ENCODE results near the gene NDUFS6.
"Not testable (repeated sequence)": the region's sequence is repeated elsewhere in the genome, so short reads cannot be mapped to it uniquely, and the experiment has no call there.

NDUFS6 gene

DNA sequence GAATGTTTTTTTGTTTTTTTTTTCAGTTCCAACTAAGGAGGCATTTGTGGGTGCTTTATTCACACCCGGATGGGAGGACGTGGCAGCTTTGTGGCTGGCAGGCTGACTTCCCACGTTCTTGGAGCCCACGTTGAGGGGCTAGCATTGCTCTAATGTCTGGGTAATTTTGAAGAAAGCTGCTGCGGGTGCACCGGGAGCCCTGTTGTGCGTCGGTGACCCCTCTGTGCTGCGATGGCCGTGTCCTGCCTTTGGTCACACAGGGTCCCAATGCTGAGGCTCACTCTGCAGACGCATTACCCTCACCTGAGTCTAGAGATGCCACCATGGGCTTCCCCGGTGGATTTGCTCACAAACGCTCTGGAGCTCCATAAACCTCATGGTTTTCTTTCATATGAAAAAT, 34.2 kb downstream of the NDUFS6 start:
- no peak for DNase-seq

DNA sequence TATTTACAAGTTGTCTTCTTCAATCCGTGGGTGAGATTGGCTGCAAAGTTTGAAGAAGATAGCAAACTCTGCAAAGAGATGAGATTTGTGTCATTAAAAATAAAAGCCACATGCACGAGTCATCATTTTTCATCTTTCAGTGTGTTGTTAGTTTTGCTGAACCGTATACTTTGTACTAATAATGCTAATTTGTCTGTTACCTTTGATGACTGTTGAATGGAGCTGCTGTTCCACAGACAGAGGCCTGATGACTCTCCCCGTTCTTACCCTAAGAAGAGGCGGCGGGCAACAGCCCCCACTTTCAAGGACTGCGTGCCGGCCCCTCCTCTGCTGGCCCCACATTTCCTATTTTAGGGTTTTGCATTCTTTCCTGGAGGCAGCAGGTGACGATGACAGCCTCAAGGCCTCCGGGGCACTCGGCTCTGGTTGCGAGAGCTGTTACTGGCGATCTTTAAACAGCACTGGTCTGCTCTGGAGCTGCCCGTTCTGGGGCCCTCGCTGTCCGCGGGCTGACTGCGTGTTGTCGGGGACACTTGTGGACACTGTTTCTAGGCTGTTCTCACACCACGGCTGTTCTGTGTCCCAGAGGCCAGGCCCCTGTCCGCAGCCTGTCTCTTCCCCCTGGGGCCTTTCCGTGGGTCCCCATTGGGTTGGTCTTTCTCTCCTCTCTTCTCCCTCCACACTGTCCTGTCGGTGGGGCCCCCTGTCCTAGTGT, 35.1 kb downstream of the NDUFS6 start:
- no peak for DNase-seq

DNA sequence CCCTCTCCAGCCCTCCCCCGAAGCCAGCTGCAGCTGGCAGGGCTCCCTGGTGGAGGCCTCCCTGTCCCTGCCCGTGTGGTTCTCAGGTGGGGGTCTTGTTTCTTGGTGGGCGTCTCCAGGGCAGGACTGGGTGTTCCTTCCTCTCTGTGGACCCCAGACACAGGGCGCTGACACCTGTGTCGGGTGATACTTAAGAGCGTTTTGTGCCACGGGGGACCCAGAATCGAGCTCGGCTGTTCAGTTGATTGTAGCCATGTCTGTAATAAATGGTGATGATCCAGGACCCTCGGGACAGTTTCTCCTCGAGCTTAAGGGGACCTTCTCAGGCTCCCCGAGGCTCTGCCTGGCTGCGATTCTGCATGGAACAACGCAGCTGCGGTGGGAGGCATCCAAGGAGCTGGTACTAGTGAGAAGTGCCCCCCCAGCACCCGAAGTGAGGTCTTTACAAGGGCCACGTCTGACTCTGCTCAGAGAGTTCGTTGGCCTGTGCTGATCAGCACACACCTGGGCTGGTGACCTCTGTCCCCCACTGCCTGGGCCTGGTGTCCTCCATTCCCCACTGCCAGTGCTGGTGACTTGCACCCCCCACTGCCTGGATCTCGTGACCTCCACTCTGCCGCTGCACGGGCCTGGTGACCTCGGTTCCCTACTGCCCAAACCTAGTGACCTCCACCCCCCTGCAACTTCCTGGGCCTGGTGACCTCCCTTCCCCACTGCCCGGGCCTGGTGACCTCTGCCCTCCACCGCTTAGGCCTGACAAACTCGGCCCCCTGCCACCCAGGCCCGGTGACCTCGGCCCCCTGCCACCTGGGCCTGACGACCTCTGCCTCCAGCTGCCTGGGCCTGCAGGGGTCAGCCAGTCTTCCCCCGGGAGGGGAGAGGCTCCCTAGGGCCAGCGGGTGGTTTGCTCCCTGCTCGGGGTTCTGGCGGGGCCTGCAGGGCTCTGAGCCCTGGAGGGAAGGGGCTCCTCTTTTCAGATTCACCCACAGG, 36.0 kb downstream of the NDUFS6 start:
- no peak for DNase-seq

DNA sequence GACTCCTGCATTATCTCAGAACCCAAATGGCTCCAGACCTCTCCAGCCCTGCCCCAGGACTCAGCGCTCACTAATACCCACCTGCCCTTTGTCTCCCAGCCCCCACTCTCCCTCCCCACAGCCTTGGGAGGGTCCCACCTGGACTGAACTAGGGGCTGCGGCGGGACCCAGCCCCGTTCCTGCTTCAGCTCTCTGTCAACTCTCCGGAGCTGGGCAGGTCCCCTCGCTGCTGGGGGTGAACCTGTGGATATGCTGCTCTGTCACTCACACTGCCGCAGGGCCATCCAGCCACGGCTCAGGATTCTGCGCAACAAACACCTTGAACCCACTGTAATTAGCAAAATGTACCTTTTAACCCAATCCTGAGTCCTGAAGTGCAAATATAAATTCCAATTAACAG, 36.8 kb downstream of the NDUFS6 start:
- DNase-seq = no peak

DNA sequence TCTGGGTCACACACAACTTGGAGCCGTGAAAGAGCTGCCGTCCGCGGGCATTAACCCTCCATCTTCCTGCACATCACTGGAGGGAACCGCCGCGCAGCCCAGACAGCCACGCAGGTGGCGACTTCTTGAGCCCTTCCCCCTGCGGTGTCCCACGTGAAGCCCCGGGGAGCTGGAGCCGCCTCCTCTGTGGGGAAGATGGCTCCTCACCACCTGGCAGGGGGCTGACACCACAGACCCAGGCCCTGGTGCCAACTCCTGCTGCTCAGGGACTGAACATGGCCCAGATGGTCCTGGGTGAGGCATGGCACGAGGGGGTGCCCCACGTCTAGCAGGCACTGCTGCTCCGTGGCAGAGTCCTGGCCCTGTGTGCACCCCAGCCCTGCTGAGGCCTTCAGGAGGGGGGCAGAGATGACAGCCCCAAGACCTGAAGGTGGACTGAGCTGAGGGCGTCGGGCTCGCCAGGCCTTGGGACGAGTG, 38.9 kb downstream of the NDUFS6 start:
- no peak for DNase-seq

DNA sequence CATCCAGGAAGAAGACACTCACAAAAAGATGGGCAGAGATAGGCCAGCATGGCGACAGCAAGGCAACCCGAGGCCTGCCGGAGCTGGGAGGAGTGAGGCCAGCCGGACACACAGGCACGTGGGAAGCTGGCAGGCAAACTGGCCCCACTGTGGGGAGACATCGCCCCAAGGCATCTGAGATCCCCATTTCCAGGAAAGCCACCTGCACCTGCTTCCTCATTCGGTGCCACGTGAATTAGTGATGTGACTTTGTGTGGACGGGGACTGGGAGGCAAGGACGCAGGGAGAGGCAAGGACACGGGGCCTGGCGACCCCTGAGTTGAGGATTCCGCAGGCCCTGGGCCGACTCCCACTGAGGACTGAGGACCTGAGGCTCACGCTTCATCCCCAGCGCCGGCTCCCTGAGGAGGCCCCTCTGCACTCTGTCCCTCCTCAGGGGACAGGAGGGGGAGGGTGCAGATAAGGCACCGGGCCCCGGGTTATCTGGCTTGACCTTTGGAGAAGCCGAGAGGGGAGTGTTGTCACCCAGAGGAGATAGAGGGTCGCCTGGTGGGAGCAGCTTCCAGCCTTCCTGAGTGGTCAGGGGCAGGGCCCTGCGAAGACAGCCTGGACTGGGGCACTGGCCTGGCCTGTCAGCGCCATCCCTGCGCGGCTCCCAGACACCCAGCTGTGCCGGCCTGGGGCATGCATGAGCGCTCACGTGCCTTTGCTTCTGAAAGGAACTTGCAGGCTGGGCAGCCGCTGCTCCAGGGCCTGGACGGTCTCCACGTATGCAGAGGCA, 39.7 kb downstream of the NDUFS6 start:
- DNase-seq = no peak

DNA sequence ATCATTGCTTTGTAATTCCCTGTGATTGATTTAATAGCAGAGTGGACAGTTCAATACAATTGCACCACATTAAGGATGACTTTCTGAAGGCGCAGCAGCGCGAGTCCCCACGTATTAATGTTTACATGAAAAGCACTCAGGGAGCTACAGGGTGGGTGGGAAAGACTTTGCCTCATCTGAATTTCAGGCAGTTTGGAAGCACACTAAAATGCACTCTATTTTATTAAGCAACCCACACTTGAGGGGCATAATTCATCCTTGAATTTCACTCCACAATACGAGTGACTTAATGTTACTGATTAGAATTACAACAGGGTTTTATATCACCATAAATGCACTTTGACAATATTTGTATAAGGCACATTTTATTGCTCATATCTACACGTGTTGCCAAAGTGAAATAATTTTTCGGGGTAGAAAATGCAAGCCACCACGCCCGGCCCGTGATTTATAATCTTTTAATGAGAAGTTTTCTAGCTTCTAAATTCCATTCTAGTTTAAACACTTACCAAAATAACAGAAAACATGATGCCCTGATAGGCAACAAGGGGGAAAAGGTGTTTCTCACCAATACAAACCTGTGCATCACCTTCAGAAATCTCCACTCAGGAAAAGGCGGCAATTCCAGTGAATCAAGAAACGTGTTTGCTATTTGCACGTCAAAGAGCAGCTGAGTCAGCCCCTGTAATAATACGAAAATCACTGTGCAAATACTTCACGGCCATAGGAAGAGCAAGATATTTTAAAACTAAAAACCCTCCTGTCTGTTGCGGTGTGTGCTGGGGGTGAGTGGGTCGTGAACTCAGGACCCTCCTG, 41.0 kb downstream of the NDUFS6 start:
- DNase-seq = peak; percentile 23

DNA sequence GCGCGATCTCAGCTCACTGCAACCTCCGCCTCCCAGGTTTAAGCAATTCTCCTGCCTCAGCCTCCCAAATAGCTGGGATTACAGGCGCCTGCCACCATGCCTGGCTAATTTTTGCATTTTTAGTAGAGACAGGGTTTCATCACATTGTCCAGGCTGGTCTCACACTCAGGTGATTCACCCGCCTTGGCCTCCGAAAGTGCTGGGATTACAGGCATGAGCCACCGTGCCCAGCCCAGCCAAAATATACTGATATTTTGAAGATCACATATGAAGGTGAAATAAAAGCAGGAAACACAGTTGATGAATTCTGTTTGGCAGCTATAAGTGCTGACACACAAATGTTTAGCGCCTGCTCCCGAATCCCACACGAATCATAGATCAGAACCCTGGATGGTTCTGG, 42.6 kb downstream of the NDUFS6 start:
- not testable (repeated sequence) for DNase-seq

DNA sequence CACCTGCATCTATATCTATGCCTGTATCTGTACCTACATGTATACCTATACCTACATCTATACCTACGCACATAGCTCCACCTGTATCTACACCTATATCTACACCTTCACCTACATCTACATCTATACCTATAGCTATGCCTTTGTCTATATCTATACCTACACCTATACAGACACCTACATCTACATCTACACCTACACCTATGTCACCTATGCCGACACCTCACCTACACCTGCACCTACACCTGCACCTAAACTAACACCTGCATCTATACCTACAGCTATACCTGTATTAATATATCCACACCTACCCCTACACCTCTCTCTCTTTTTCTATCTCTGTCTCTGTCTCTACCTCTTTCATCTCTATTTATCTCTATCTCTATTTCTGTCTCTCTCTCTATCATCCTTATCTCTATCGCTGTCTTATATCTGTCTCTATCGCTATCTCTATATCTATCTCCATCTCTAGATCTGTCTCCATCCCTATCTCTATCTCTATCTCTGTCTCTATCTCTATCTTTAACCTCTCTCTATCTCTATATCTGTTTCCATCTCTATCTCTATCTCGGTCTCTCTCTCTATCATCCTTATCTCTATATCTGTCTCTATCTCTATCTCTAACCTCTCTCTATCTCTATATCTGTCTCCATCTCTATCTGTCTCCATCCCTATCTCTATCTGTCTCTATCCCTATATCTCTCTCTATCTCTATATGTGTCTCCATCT, 43.7 kb downstream of the NDUFS6 start:
- no peak for DNase-seq

DNA sequence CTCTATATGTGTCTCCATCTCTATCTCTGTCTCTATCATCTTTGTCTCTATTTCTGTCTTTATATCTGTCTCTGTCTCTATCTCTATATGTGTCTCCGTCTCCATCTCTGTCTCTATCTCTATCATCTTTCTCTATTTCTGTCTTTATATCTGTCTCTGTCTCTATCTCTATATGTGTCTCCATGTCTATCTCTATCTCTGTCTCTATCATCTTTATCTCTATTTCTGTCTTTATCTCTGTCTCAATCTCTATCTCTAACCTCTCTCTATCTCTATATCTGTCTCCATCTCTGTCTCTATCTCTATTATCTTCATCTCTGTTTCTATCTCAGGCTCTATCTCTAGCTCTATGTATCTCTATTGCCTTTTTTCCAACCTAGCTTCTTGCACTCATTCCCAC, 44.5 kb downstream of the NDUFS6 start:
- no peak for DNase-seq

DNA sequence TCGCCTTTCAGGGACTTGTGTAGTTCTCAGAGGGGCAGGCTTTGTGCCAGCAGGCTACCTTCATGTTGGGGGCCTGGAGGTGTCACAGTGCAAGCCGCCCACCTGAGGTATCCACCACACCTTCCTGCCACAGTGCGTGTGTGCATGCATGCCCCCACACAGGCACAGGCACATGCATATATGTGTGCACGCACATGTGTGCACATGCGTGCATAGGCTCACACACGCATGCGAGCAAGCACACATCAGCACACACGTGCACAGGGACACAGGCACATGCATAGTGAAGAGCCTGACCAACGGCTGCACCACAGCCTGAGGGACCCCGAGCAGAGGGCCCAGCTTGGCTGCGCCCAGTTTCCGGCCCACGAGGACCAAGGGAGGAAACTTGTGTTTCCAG, 45.4 kb downstream of the NDUFS6 start:
- no peak for DNase-seq

DNA sequence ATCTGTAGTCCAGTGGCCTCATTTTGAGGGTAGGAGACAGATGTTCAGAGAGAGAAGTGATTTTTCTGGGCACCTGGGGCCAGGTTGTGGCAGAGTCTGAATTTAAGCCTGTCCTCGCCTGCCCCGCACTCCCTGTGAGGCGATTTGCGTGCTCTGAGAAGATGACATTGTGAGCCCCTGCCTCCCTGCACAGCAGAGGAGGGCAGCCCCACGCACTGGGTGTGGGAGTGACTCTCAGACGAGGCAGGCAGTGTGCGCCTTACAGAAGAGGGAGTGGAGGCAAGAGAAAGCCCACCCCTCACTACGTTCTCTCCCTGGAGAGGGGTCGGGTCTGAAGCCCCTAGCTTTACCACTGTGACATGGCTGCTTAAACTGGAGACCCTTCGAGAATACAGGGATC, 45.8 kb downstream of the NDUFS6 start:
- DNase-seq = no peak

DNA sequence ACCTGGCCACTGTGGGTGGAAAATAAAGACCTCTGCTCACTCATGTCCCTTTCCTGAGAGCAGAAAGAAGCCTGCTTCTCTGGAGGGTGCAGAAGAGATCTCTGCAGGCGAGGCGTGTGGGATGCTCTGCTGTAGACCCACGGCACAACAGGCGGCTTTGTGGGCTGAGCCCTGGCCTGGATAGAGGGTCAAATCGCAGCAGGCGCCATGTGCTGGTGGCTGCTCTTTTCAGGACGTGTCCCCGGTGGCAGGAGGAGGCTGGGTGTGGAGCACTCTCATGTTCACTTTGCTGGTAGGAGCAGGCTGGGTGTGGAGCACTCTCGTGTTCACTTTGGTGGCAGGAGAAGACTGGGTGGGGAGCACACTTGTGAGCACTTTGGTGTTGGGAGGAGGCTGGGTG, 46.4 kb downstream of the NDUFS6 start:
- DNase-seq = no peak

DNA sequence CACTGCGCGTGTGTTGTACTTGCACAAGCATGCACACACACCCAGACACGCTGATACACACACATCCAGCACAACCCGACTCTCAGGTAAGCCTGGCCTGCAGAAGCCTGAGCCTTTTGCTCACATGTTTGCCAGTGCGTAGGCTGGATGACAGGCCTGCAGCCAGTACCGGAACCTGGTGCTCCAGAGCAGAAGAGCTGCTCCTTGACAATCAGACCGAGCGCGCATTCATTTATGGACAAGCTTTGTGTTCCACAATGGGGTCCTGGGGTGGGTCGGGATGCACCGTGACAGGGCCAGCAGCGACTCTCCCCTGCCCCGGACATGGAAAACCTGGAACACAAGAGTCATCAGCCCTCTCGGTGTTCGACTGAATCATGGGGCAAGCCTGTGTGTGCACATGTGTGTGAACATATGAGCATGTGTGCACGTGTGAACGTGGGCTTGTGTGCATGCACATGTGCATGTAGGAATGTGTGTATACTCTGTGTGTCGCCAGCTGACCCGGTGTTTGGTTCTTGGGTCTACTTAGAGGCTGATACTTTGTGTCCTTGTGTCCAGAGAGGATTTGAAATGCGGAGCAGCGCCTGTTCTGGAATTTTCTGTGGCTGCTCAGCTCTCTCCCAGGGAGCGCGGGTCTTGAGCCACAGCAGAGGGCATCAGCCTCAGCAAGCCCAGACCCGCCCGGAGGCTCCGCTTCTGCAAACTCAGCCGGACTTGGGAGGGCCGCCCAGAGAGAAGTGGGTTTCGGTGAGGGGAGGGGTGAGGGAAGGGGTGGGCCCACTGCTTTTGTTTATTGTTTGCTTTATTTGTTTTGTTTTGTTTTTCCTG, 49.3 kb downstream of the NDUFS6 start:
- no peak for DNase-seq

DNA sequence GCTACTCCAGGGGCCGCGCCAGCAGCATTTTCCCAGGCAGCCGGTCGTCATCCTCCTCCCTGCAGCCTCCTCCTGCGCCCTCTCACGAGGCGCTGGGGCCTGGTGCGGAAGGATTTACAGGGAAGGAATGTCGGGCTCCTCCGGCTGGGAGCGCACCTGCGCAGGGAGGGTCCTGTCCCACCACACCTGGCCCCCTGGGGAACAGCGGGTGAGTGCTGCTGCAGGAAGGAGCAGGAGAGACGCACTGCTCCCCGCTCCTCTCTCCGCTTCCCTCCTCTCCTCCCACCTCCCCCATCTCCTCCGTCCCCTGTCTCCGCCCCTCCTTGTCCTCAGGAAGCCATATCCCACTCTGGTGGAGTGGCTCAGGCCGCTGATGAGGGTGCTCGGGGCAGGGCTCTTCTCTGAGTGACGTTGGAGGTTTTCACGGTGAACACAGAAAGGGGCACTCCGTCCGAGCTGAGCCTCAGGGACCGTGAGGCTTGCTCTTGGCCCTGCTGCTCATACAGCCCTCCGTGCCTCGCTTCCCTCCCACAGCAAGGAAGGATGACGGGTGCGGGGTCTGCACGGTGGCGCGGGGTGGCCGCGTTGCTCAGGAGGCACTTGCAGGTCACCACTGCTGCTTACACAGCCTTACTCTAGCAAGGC, 50.2 kb downstream of the NDUFS6 start:
- DNase-seq = no peak

DNA sequence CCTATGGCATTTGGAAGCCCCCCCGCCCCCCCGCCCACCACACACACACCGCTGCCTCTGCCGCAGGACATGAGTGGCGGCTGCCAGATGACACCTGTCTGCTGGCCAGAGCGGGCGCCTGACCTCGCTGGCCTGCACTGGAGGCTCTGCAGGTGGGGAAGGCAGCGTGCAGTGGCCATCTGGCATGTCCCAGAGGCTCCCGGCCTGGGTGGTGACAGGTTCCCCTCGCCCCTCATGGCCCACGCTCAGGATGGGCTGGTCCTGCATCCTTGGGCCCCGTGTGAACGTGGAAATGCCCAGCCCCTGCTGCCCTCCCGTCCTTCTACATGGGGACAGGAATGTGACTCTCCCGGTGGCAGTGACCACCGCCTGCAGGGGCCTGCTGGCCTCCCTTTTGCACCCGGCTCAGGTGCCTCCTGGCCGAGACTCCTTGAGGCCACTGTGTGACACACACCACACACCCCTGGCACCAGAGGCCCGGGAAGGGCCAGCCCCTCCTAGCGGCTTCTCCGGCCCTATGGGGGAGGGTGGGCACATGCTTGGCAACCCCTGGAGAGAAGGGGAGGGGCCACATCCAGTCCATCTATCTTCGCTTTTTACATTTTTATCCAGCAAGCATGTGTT, 51.2 kb downstream of the NDUFS6 start:
- DNase-seq = no peak

DNA sequence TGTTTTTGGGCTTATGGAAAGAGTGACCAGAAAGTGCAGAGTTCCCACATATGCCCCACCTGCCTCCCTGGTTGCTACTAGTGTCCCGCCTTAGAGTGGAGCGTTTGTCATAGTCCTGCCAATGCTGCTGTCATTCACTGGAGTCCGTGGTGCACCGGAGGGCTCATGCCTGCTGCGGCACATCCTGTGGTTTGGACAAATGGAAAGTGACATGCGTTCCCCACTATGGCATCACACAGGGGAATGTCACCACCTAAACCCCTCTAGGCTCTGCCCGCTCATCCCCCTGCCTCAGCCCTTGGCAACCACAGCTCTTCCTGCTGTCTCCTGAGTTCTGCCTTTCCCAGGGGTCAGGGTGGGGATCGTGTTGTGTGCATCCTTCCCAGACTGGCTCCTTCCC, 52.3 kb downstream of the NDUFS6 start:
- no peak for DNase-seq

DNA sequence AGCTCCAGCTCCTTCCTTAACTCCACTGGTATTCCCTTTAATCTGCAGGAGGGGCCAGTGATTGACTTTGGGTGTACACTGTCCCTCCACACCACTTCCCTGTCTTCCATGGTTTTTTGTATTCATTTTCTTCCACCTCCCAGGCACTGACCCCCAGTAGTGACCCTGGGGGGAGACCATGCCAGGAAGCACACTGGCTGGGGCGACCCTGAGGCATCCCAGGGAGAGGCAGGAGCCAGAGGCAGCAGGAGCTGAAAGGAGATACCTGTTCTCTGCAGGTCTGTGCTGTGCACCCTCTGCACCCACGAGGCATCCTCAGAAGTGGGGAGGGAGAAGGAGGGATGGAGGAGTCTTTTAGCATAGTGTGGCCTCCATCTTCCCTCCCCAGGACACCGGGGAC, 53.9 kb downstream of the NDUFS6 start:
- DNase-seq = no peak

DNA sequence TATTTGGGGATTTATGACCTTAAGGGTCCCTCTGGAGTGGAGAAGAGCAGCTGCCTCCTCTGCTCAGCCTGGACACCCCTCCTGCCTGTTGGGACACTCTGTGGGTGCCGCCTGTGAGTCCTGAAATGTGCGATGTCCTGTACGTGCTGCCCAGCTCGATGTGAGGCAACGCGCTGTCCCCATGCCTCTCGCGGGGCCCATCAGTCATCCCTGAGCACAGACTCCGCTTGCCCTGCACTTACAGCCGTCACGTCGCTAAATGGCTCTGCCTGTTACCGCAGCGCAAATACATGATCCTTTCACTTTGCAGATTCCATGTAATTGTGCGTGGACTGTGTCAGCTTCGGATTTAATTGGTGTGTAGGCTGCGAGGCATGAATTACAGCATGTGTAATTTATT, 54.4 kb downstream of the NDUFS6 start:
- no peak for DNase-seq
